HG02623 (cell line): ENCODE results near the gene GJB5.

Experiments
- ATAC-seq: cut with Tn5 transposase; IDR thresholded peaks from one replicate; pipeline ENCODE4 v1.9.1; 2021; ENCODE audit warnings: moderate library complexity; ENCODE audit not compliant: unreplicated experiment

GJB5 gene

DNA sequence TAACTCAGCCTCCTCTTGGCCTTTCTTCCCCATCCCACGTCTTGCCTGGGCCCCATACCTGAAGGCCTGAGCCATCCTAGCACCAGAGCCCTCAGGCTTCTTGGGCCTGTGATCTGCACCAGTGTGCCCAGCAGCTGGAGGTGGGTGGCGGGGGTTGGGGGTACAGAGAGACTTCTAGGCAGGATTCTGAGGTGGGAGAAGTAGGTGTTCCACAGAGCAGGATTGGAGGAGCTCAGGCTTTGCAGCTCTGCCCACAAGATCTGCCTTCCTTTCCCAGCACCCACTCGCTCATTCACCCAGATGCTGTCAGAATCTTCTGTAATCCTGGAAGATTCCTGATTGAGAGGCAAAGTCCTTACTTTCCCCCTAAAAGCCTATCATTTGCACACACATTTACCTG, 10.0 kb upstream of the GJB5 start:
- no peak for ATAC-seq

DNA sequence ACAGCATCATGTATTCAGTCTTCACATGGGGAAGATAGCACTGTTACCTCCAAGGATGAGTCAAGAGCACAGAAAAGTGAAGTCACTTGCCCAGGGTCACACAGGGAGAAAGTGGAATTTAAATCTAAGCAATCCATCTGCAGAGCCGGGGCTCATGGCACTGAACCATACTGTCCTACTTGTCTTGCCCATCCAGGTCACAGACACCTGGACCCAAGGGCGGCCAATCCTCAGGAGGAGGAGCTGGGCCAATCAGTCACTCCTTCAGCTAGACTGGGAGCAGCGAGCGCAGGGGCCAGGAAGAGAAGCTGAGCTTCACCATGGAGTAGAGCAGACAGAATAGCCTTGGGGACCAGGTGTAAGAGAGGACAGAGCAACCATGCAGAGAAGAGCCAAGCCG, 9.2 kb upstream of the GJB5 start:
- ATAC-seq = no peak

DNA sequence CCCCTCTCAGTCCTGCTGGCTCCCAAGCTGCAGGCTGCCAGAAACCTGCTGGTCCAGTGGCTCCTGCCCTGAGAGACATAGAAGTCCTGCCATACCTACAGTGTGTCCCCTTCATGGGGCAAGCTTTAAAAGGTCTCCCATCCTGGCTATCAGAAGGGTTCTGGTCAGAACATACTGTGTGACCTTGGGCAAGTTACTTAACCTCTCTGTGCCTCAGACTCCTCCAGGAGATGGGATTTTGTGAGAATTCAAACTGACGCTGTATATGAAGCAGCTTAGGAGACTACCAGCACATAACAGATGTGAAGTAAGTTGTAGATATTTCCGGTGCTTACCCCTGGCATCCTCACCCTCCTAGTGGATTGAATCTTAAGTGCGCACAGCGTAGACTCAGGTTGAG, 8.7 kb upstream of the GJB5 start:
- no peak for ATAC-seq

DNA sequence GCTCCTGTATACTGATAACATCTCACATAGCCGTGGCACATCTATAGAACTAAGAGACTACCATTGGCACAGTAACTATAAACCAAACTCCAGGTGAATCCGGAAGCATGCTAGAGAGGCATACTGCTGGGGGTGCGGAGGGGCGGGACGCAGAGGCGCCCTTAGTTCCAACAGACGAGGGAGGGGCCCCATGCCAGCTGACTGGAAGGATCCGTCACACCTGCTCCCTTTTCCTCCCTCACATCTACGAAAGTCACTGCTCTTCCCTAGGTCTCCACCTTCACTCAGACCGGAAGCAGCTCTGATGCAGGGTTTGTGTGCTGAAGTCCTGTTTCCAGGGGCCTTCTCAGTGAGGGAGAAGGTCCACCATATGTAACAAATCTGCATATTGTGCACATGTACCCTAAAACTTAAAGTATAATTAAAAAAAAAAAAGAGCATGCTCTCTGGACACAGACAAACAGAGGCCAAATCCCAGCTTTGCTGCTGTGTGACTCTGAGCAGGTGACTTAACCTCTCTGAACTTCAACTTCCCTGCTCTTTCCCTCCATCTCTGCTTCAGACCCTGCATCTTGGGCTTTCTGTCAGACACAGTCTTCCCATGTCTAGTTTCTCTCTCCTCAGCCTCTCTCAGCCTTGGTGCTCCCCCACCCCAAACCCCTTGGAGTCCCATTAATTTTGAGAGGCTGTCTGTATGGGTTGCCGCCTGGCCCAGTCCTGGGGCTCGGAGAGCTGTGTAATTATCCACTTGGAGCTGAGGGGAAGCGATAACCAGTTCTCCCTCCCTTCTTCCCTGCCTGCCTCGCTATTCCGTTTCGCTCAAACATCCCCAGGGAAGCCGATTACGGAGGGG, 7.8 kb upstream of the GJB5 start:
- no peak for ATAC-seq

DNA sequence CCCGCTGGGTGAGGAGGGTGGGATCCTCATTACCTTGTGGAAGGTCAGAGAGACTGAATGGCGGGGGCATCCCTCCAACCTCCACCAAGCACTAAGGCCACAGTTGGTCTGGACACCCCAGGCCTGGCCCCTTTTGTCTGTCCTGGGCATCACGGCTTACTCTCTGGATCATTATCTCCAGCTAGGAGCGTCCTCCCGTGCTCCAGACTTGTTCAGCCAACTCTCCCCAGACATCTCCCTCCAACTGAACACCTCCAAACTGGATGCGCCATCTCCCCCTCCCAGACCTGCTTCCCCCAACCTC, 7.3 kb upstream of the GJB5 start:
- no peak for ATAC-seq

DNA sequence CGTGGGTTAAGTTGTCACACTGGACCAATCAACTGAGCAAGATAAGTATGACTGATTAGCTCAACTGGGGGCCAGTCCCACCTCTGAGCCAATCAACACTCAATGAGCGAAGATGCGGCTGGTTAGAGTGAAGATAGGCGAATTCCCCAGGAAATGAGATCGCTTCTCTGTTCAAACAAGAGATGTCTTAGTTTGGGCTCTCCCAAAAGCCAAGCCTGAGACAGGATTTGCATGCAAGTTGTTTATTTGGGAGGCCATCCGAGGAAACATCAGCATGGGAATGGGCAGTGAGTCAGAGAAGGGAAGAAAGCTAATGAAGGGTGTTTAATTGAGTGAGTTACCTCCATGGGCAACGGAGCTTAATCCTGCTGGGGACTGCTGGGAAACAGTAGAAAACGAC, 4.9 kb upstream of the GJB5 start:
- ATAC-seq = no peak

DNA sequence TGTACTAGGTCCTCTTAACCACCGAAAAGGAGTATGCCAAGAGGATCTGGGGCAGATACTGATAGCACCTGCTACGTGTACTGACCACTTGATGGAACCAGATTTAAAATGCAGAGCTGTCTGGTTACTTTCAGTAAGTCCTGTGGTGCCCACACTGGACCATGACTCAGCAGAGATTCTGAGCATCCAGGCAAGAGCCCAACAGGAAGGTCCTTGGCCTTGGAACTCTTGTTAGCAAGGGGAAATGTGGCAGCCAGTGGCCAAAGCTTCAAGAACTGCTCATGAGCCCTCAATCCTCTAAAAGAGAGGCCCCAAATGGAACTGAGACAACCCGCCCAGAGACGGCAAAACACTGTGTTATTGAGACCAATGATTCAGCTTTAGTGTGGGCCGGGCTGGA, 4.2 kb upstream of the GJB5 start:
- ATAC-seq = no peak

DNA sequence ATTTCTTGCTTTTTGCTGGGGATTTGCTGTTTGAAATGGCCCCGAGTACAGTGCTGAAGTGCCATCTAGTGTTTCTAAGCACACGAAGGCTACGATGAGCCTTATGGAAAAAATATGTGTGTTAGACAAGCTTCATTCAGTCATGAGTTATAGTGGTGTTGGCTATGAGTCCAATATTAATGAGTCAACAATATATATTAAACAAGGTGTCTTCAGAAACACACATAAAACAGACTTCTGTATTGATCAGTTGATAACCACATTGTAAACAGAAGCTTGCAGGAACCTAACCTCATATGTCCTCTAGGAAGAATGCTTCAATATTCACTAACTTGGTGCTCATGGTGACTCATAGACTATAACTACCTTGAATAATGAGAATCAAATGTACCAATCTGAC, 1.7 kb upstream of the GJB5 start:
- ATAC-seq = no peak

DNA sequence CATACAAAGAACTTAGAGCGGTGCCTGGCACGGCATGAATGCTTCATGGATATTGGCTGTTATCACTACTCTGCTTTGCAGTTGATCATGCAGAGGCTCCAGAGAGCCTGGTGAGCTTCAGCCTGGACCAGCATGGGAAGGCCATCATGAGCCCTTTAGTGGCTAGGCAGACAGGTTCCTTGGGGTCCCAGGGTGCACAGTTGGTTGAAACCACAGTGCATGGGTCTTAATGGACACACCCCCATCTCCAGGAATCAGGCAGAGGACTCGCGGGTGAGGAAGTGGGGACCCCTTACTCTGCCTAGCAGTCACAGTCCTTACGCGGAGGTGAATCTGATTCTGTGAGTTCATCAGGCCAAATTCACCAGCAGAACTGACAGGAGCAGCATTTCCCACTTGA, 1.1 kb downstream of the GJB5 start:
- no peak for ATAC-seq

DNA sequence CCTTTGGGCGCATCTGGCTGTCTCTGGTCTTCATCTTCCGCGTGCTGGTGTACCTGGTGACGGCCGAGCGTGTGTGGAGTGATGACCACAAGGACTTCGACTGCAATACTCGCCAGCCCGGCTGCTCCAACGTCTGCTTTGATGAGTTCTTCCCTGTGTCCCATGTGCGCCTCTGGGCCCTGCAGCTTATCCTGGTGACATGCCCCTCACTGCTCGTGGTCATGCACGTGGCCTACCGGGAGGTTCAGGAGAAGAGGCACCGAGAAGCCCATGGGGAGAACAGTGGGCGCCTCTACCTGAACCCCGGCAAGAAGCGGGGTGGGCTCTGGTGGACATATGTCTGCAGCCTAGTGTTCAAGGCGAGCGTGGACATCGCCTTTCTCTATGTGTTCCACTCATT, 2.5 kb downstream of the GJB5 start:
- no peak for ATAC-seq

DNA sequence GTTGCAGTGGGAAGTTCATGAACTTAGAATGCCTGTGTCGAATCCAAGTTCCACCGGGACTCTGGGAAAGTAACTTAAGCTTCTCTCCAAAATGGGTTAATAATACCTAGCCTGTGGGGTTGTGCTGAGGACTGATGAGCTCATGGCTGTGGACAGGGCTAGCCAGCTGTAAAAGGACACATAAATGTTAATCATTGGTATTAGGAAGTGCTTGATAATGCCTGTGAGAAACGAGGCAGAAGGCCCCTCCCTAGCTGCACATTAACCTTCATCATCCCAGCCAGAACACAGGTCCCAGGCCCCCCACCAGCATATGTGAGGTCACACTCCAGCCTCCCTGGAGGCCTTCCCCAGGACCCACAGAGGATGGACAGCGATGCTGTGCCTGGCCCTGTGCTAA, 3.9 kb downstream of the GJB5 start:
- ATAC-seq = no peak

DNA sequence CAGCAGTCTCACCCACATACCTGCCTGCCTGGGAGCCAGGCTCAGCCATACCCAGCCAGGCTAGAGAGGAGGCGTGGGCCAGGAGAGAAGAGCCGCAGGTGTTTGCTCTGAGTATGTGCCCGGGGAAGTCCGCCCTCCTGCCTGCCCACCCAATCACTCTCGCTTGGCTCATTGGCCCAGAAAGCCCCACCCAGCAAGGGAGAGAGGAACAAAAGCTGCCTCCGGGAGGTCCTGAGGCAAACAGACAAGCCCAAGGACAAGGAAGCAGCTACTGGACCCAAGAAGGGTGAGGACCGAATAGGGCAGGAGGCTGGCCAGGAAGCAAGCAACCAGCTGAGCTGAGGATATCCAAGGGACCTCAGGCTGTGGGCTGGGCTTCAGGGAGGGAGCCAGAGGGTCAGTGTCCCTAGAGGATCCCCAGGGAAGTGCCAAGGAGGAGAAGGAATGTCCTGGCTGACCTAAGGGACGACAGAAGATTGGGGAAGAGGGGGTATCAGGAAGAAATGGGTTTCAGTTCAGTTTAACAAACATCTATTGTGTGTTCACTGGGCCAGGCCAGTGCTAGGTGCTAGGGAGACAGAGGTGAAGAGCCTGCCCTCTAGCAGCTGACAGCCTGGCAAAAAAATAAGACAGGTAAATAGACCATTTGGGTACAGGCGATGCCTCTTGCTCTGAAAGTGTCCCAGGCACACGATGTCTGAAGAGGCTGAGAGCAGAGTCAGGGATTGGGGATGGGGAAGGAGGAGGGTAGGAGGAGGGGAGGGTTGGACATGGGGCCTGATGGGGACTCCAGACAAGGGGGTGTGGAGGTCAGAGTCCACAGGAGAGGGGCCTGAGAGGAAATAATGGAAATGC, 4.9 kb downstream of the GJB5 start, which contains the start of gene GJB4:
Gene GJB4, plus strand, starts transcription at position 238 of the 855 bp plus-strand sequence. CDS start 1,515 bp downstream, outside the sequence.
- ATAC-seq = no peak

DNA sequence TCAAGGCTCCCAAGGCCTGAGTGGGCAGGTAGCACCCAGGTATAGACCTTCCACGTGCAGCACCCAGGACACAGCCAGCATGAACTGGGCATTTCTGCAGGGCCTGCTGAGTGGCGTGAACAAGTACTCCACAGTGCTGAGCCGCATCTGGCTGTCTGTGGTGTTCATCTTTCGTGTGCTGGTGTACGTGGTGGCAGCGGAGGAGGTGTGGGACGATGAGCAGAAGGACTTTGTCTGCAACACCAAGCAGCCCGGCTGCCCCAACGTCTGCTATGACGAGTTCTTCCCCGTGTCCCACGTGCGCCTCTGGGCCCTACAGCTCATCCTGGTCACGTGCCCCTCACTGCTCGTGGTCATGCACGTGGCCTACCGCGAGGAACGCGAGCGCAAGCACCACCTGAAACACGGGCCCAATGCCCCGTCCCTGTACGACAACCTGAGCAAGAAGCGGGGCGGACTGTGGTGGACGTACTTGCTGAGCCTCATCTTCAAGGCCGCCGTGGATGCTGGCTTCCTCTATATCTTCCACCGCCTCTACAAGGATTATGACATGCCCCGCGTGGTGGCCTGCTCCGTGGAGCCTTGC, 6.4 kb downstream of the GJB5 start:
- no peak for ATAC-seq

DNA sequence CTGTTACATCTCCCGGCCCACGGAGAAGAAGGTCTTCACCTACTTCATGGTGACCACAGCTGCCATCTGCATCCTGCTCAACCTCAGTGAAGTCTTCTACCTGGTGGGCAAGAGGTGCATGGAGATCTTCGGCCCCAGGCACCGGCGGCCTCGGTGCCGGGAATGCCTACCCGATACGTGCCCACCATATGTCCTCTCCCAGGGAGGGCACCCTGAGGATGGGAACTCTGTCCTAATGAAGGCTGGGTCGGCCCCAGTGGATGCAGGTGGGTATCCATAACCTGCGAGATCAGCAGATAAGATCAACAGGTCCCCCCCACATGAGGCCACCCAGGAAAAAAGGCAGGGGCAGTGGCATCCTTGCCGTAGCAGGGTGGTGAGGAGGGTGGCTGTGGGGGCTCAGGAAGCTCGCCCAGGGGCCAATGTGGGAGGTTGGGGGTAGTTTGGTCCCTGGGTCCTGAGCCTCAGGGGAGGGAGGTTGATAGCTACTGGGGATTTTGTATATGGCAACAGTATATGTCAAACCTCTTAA, 7.0 kb downstream of the GJB5 start:
- no peak for ATAC-seq

DNA sequence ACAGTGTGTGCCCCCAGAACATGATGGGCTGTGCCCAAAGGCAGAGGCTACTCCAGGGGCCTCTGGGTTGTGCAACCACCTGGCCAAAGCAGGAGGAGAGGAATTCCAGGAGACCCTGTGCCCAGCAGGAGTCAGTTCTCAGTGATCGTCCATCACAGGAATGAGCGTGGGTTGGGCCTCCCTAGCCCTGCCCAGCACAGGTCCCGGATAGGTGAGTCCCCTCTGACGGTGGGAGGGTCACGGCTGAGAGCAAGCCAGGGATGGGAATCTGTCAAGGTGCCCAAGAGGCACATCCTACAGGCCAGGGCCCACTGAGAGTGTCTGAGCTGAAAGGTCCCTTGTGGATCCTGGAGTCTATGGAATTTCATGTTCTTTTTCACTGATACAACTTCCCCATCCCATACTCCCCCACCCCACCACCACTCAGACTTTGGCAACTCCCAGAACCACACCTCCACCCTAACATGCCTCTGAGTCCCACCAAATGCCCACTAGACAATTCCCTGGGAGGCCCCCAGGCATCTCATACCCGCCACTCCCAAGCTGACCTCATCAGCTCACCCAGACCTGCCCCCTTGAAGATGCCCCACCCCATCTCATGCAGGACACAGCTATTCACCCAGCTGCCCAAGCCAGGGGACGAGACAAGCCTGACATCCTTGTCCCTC, 7.8 kb downstream of the GJB5 start:
- ATAC-seq = no peak

DNA sequence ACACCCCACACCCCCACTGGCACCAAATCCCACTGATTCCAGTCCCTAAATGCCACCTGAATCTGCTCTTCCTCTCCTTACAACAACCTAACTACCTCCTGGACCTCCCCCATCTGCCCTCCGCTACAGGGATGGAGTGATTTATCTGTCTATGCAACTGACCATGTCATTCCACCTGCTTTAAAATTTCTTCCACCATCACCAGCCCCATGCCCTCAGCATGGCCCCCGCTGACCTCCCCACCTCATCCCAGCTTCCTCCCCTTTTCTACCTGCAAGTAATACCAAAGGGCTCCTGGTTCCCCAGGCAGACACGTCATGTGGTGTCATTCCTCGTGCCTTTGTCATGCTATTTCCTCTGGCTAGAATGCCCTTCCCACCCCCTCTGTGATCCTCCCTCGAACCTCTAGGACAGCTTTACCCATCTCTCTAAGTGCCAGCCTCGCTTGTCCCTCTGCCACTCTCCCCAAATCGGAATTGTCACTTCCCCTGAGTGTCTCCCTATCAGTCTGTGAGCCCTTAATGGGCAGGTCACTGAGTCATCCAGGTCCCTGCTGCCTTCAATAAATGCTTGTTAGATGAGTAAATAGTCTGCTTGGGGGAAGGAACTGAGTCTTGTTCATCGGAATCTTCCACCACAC, 8.4 kb downstream of the GJB5 start:
- ATAC-seq = no peak

DNA sequence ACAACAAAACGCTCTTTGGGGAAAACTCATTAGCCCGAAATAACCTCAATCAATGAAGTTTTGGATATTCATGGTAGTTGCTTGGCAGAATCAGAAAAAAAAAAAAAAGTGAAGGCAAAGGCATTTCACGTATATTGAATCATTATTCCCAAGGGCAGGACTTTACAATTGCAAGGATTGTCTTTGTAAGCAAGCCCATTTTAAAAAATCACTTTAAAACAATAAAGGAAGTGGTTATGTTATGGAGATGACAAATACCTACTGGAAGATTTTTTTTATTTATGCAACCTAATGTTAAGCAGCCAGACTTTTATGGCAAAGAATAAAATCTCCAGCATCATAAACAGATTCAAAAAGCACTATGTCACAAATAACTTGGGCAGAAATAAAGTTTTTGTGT, 14.0 kb downstream of the GJB5 start:
- no peak for ATAC-seq

DNA sequence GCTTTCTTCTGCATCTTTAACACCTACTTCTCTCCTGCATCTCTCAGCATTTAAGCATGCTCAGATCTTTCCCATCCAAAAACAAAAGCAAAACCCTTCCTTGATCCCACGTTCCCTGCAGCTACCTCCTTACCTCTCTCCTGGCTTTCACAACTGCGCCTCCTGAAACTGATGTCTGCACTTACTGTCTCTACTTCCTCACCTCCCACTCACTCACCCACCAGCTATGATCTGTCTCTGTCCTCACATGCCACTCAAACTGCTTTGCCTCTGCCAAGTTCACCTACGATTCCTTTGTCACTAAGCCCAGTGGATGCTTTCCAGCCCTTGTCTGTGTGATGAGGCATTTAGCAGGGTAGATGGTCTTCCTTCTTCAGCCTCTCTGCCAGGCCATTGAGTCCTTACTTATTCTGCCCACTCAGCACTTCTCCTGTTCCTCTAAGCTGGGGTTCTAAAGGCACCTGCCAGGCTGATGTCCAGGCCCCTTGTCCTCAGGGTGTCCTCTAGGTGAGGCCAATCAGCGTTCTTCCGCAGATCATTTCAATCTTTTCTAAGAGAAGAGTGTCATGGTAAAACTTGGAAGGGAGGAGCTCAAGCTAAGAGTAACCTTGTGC, 16.2 kb downstream of the GJB5 start:
- no peak for ATAC-seq

DNA sequence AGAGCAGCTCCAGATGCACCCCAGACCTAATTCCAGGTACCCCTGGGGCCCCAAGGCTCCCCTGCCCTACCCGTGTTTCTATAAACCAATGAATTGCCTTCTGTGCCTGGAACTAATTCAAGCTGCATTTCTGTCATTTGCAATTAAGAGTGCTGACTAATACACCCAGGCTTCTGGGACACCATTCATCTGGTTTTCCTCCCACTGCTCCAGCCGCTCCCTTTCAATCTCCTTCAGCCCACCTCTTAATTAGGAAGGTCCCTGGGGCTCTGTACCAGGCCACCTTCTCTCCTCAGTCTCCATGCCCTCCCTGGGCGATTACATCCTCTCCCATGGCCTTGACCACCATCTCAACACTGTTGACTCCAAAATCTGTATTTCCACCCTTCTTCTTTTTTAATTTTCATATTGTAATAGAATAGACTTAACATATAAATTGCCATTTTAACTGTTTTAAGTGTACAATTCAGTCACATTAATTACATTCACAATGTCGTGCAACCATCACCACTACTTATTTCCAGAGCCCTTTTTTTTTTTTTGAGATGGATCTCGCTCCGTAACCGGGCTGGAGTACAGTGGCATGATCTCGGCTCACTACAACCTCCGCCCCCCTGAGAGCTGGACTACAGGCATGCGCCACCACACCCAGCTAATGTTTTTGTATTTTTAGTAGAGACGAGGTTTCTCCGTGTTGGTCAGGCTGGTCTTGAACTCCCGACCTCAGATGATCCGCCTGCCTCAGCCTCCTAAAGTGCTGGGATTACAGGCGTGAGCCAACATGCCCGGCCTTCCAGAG, 16.9 kb downstream of the GJB5 start:
- no peak for ATAC-seq
